ENCODE results near the gene TTF1.

TTF1 gene

DNA sequence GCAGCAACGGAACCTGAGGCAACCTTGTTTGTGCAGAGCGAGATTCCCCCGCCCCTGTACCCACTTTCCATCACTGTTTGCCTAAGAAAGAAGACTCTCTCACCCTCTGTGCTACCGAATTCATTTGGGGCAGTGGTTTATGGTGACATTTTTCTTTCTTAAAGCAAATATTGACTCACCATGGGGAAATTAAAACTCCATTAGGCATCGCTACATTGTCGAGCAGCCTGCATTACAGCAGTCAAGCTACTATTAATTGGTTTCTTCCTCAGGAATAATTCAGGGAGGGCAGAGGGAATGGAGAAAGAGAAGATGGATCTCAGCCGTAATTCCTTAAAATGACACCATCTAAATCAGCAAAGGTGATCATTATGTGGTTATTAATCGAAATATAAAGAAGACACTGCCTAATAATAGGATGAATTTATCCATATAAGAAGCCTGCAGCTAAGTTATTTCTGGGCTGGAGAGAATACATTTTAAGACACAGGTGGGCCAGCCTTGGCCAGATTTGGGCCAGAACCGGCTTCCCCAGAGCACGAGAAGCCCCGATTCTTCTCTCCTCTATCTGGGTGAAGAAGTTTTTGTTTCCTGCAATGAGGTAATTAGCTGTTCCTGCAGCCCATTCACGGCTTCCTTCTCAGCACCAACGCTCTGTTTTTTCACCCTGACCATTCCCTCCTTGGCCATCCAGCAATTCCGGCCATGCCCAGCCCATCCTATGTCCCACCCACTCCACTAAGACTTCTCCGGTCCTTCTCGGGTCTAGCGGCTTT lies 20.2 kb upstream of the TTF1 start:
- Histone ChIP-seq H3K36me3 (replicated peaks) (no peaks in the 10 kb centered on the region), H3K9me3 (no peaks in the 10 kb centered on the region), H3K4me3 (no peak overlapping the region), H3K27me3 (ENCODE audit: low read depth) (peaks cover 3% of the 10 kb centered on the region; the same call in 1 of the 2 replicates), H3K4me1 (peaks cover 22% of the 10 kb centered on the region)
- no peak for DNase-seq (ENCODE audit: low spot score in 2 of 2)
- in situ Hi-C loops (cut with MboI; ENCODE audit: low sequenced_read_pairs), result no loop called here

DNA sequence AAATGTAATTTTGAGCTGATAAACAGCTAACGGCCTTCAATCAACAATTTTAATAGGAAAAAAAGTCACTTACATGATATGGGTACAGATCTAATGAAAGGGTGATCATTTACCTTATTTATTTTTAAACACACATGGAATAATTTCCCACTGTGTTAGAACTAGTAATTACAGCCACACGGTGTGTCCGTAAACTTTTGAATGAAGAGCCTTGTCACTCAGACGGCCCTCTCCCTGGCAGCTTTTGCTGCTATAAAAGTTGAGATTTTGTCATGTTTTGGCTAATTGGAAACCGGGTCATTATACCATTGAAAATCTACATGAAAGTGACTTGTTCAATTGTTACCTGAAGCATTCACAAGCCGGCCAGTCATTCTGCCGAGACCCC lies 19.0 kb upstream of the TTF1 start:
- no peaks in the 10 kb centered on the region for H3K27me3 ChIP-seq (ENCODE audit: low read depth)
- no peaks in the 10 kb centered on the region for H3K36me3 ChIP-seq (replicated peaks)
- in situ Hi-C loops (cut with MboI; ENCODE audit: low sequenced_read_pairs), result no loop called here
- H3K4me3 ChIP-seq, result no peak overlapping the region
- peaks cover 22% of the 10 kb centered on the region for H3K4me1 ChIP-seq
- no peak for DNase-seq (ENCODE audit: low spot score in 2 of 2)
- H3K9me3 ChIP-seq, result no peaks in the 10 kb centered on the region

DNA sequence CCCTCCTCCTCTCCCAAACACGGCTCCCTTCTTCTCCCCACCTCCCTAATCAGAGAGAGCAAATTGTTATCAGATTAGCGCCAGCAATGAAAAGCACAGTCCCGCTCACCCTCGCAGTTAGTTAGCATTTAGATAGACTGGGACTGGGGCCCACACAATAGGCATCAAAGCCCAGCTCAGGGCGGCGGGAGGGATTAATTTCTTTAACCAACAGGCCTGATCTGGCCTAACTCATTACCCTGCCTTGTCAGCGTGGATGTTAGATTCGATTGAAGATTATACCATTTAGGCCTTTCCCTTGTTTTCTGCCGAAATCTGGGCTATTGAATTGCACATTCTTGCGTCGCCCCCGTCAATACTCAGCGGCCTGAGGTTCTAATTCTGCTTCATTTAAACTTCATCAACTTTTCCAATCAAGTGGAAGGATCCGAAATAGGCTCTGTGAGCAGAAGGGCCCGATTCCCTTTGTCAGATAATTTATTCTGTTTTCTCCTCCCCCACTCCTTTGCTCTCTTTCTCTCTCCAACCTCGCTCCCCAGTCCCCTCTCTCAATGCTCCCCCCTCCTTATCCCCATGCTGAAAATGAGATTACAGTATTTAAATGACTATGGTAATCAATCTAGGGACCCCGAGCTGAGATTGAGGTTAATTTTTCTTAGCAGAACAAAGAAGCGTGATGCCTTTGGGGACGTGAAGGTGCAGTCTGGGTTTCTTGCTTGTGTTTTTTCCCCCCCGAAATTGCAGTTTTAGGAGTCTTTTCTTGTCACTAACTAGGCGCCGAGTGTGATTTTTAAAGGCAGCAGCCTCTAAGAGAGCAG lies 18.4 kb upstream of the TTF1 start:
- no peaks in the 10 kb centered on the region for H3K36me3 ChIP-seq (replicated peaks)
- H3K4me3 ChIP-seq, result no peak overlapping the region
- in situ Hi-C loops (cut with MboI; ENCODE audit: low sequenced_read_pairs), result no loop called here
- DNase-seq (ENCODE audit: low spot score in 2 of 2), result peak; percentile 89 to 97
- no peaks in the 10 kb centered on the region for H3K27me3 ChIP-seq (ENCODE audit: low read depth)
- H3K4me1 ChIP-seq, result peaks cover 22% of the 10 kb centered on the region
- no peaks in the 10 kb centered on the region for H3K9me3 ChIP-seq

- no peak overlapping the region for H3K4me3 ChIP-seq
- H3K36me3 ChIP-seq (replicated peaks), result no peaks in the 10 kb centered on the region
- no peaks in the 10 kb centered on the region for H3K9me3 ChIP-seq
- H3K27me3 ChIP-seq (ENCODE audit: low read depth), result no peaks in the 10 kb centered on the region
- DNase-seq (ENCODE audit: low spot score in 2 of 2), result no peak
- in situ Hi-C loops (cut with MboI; ENCODE audit: low sequenced_read_pairs), result no loop called here
- H3K4me1 ChIP-seq, result peaks cover 27% of the 10 kb centered on the region
Observed at GRCh38 chr9:132423503-132423902, 16.9 kb upstream of the TTF1 start.

- DNase-seq (ENCODE audit: low spot score in 2 of 2), result no peak
- no peaks in the 10 kb centered on the region for H3K9me3 ChIP-seq
- in situ Hi-C loops (cut with MboI; ENCODE audit: low sequenced_read_pairs), result no loop called here
- peaks cover 31% of the 10 kb centered on the region for H3K4me1 ChIP-seq
- no peaks in the 10 kb centered on the region; the same call in 1 of the 2 replicates for H3K27me3 ChIP-seq (ENCODE audit: low read depth)
- H3K36me3 ChIP-seq (replicated peaks), result no peaks in the 10 kb centered on the region
- H3K4me3 ChIP-seq, result no peak overlapping the region
Observed at GRCh38 chr9:132422574-132422973, 15.9 kb upstream of the TTF1 start.

- Histone ChIP-seq H3K9me3 (no peaks in the 10 kb centered on the region), H3K27me3 (ENCODE audit: low read depth) (peaks cover 20% of the 10 kb centered on the region), H3K36me3 (replicated peaks) (no peaks in the 10 kb centered on the region), H3K4me3 (no peak overlapping the region), H3K4me1 (peaks cover 12% of the 10 kb centered on the region; the same call in 1 of the 2 replicates)
- no peak for DNase-seq (ENCODE audit: low spot score in 2 of 2)
- in situ Hi-C loops (cut with MboI; ENCODE audit: low sequenced_read_pairs), result loop anchor here (10.0 kb wide), 1 partner anchor 376 kb away; no protein-coding TSS in a partner anchor
Observed at GRCh38 chr9:132418726-132419363, 12.2 kb upstream of the TTF1 start.

DNA sequence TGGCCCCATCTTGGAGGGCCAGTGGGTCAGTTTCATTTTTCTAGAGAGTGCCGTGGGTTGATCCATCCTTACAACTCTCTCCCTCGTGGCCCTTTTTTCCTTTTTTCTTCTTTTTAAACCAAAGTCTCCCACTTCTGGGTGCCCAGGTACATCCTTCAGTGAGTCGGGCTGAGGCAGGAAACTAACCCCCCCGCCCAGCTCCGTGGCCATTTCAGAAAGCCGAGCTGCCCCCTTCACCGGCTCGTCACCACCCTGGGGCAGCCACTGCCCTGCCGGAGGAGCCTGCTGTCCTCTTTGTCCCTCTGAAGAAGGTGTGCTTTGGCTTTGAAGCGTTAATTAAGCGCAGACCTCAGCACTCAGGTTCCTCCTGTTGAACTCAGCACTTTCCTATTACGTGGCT lies 8.5 kb upstream of the TTF1 start:
- in situ Hi-C loops (cut with MboI; ENCODE audit: low sequenced_read_pairs), result loop anchor here (10.0 kb wide), 1 partner anchor 380 kb away; no protein-coding TSS in a partner anchor
- H3K27me3 ChIP-seq (ENCODE audit: low read depth), result peaks cover 28% of the 10 kb centered on the region
- no peak for DNase-seq (ENCODE audit: low spot score in 2 of 2)

GRCh38 chr9:132414731-132415130 lies 8.1 kb upstream of the TTF1 start:
- in situ Hi-C loops (cut with MboI; ENCODE audit: low sequenced_read_pairs), result loop anchor here (5.0 to 10.0 kb wide), 3 partner anchors 93 to 380 kb away; no protein-coding TSS in a partner anchor
- Histone ChIP-seq H3K27me3 (ENCODE audit: low read depth) (peaks cover 28% of the 10 kb centered on the region), H3K4me3 (no peak overlapping the region)

More for the DNA sequence above, 8.5 kb upstream of the TTF1 start:
- no peak overlapping the region for H3K4me3 ChIP-seq
- peaks cover 20% of the 10 kb centered on the region for H3K4me1 ChIP-seq
- H3K36me3 ChIP-seq (replicated peaks), result no peaks in the 10 kb centered on the region
- H3K9me3 ChIP-seq, result no peaks in the 10 kb centered on the region

DNA sequence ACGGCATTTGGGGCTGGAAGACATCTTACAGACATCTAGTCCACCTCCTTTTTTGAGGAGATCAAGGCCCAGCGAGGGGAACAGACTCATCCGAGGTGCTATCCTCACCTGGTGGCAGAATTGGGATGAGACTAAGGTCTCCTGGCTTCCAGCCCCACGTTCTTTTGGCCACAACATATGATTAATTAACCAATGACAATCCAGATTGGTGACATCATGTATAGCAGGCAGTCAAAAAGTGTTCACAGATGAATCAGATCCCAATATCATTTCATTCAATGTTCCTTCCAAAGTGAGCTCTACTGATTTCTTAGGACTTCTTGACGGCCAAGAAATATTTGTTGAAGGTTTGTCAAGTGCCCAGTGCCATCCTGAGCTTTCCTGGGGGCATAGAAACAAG lies 7.3 kb upstream of the TTF1 start:
- no peak overlapping the region for H3K4me3 ChIP-seq
- no peaks in the 10 kb centered on the region for H3K36me3 ChIP-seq (replicated peaks)
- in situ Hi-C loops (cut with MboI; ENCODE audit: low sequenced_read_pairs), result loop anchor here (5.0 to 10.0 kb wide), 3 partner anchors 93 to 381 kb away; no protein-coding TSS in a partner anchor
- no peaks in the 10 kb centered on the region for H3K9me3 ChIP-seq
- H3K4me1 ChIP-seq, result peaks cover 19% of the 10 kb centered on the region
- H3K27me3 ChIP-seq (ENCODE audit: low read depth), result peaks cover 28% of the 10 kb centered on the region
- DNase-seq (ENCODE audit: low spot score in 2 of 2), result no peak

More at GRCh38 chr9:132414731-132415130, 8.1 kb upstream of the TTF1 start:
- Histone ChIP-seq H3K9me3 (no peaks in the 10 kb centered on the region), H3K4me1 (peaks cover 21% of the 10 kb centered on the region), H3K36me3 (replicated peaks) (no peaks in the 10 kb centered on the region)
- no peak for DNase-seq (ENCODE audit: low spot score in 2 of 2)

GRCh38 chr9:132412089-132412488 lies 5.4 kb upstream of the TTF1 start:
- H3K9me3 ChIP-seq, result no peaks in the 10 kb centered on the region
- no peaks in the 10 kb centered on the region for H3K36me3 ChIP-seq (replicated peaks)
- H3K4me1 ChIP-seq, result peaks cover 11% of the 10 kb centered on the region
- DNase-seq (ENCODE audit: low spot score in 2 of 2), result peak; percentile 55 to 68
- H3K27me3 ChIP-seq (ENCODE audit: low read depth), result peaks cover 28% of the 10 kb centered on the region
- H3K4me3 ChIP-seq, result no peak overlapping the region
- in situ Hi-C loops (cut with MboI; ENCODE audit: low sequenced_read_pairs), result loop anchor here (5.0 to 10.0 kb wide), 3 partner anchors 95 to 383 kb away; no protein-coding TSS in a partner anchor

DNA sequence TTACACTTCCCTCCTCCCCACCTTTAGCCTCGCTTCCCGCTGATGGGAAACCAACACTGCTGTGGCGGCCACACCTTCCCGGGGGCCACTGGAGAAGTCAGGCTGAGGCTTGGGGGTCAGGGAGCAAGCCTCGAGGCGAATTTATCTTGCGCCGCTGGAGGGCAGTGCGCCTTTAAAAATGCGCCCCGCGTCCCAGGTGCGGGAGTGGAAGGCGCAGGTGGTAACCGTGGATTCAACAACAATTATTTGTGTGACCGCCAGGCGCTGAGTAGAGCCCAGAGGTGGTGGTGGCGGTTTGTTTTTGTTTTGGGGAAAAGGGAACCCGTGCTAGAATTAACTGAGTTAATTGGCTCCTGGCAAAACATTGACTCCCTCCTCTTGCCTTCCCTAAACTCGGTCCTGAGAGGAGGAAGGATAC lies 4.5 kb upstream of the TTF1 start:
- Histone ChIP-seq H3K36me3 (replicated peaks) (no peaks in the 10 kb centered on the region), H3K27me3 (ENCODE audit: low read depth) (peaks cover 28% of the 10 kb centered on the region), H3K4me3 (0 out of 2 replicates have a peak overlapping the region, but pooled peaks have one; percentile 43), H3K9me3 (no peaks in the 10 kb centered on the region), H3K4me1 (peaks cover 14% of the 10 kb centered on the region)
- DNase-seq (ENCODE audit: low spot score in 2 of 2), result peak; percentile 55 to 84
- in situ Hi-C loops (cut with MboI; ENCODE audit: low sequenced_read_pairs), result loop anchor here (5.0 to 10.0 kb wide), 3 partner anchors 96 to 384 kb away; no protein-coding TSS in a partner anchor

GRCh38 chr9:132410642-132411041 lies 4.0 kb upstream of the TTF1 start:
- no peaks in the 10 kb centered on the region for H3K36me3 ChIP-seq (replicated peaks)
- no peaks in the 10 kb centered on the region for H3K9me3 ChIP-seq
- peak overlapping the region; percentile 43; the same call in 1 of the 2 replicates for H3K4me3 ChIP-seq
- no peak for DNase-seq (ENCODE audit: low spot score in 2 of 2)
- in situ Hi-C loops (cut with MboI; ENCODE audit: low sequenced_read_pairs), result loop anchor here (5.0 to 10.0 kb wide), 3 partner anchors 97 to 384 kb away; no protein-coding TSS in a partner anchor
- peaks cover 14% of the 10 kb centered on the region for H3K4me1 ChIP-seq
- H3K27me3 ChIP-seq (ENCODE audit: low read depth), result peaks cover 25% of the 10 kb centered on the region

- Histone ChIP-seq H3K36me3 (replicated peaks) (no peaks in the 10 kb centered on the region), H3K9me3 (no peaks in the 10 kb centered on the region), H3K4me3 (peak within 1 kb of the TSS; percentile 43), H3K27me3 (ENCODE audit: low read depth) (peaks cover 19% of the 10 kb centered on the region), H3K4me1 (peaks cover 14% of the 10 kb centered on the region)
- in situ Hi-C loops (cut with MboI; ENCODE audit: low sequenced_read_pairs), result loop anchor here (5.0 to 10.0 kb wide), 3 partner anchors 97 to 385 kb away; no protein-coding TSS in a partner anchor
- DNase-seq (ENCODE audit: low spot score in 2 of 2), result peak; percentile 50 to 66
Observed at GRCh38 chr9:132409828-132410528, 3.3 kb upstream of the TTF1 start, which contains the start of gene CFAP77. CFAP77 (plus strand) TSS chr9:132410211; CDS start chr9:132410272, 61 bp downstream.

Measured in HAP-1 (cell line).